T-helper 2 cell (primary cell): ENCODE measurements around the gene DYSF.

Source experiments
- DNase-seq, 5 experiments: peaks; one replicate each; pipeline versions ENCODE4 v3.0.0 to v3.0.0-alpha.2; 2012 to 2022

The DYSF gene

GRCh38 chr2:71555798-71556454 lies 102.6 kb downstream of the DYSF start:
- DNase-seq, result no peak

GRCh38 chr2:71556692-71557250 lies 103.4 kb downstream of the DYSF start:
- no peak for DNase-seq

GRCh38 chr2:71557321-71557720 lies 104.0 kb downstream of the DYSF start:
- no peak for DNase-seq

GRCh38 chr2:71558300-71559051 lies 105.1 kb downstream of the DYSF start:
- DNase-seq, result no peak

GRCh38 chr2:71559080-71559827 lies 105.9 kb downstream of the DYSF start:
- no peak for DNase-seq

- no peak for DNase-seq
Measured at GRCh38 chr2:71559828-71560637, 106.7 kb downstream of the DYSF start.

GRCh38 chr2:71560638-71561011 lies 107.3 kb downstream of the DYSF start:
- DNase-seq, result no peak

GRCh38 chr2:71561441-71562267 lies 108.3 kb downstream of the DYSF start:
- DNase-seq, result no peak

GRCh38 chr2:71562518-71562917 lies 109.2 kb downstream of the DYSF start:
- DNase-seq, result no peak

- DNase-seq, result no peak
Measured at GRCh38 chr2:71563872-71564271, 110.5 kb downstream of the DYSF start.

GRCh38 chr2:71564361-71564760 lies 111.0 kb downstream of the DYSF start:
- no peak for DNase-seq

- DNase-seq, result no peak
Measured at GRCh38 chr2:71564790-71565189, 111.4 kb downstream of the DYSF start.

- DNase-seq, result no peak
Measured at GRCh38 chr2:71566372-71566771, 113.0 kb downstream of the DYSF start.

GRCh38 chr2:71567625-71568024 lies 114.3 kb downstream of the DYSF start:
- DNase-seq, result no peak

GRCh38 chr2:71568103-71568502 lies 114.7 kb downstream of the DYSF start:
- DNase-seq, result no peak

GRCh38 chr2:71570511-71570910 lies 117.2 kb downstream of the DYSF start:
- no peak for DNase-seq

- DNase-seq, result no peak
Measured at GRCh38 chr2:71570951-71571460, 117.6 kb downstream of the DYSF start.

GRCh38 chr2:71571945-71572344 lies 118.6 kb downstream of the DYSF start:
- no peak for DNase-seq

- DNase-seq, result no peak
Measured at GRCh38 chr2:71575966-71576365, 122.6 kb downstream of the DYSF start.

- no peak for DNase-seq
Measured at GRCh38 chr2:71576541-71576940, 123.2 kb downstream of the DYSF start.

- no peak for DNase-seq
Measured at GRCh38 chr2:71577209-71577608, 123.8 kb downstream of the DYSF start.
